ENCODE data around the gene KCP. TPM values are rescaled to one million over a fixed set of nuclear protein-coding genes. Genes with fewer than 3 reads are reported as not detected.

Gene KCP
- polyA plus RNA-seq, 1 donor from 2014 or later, result 0.31 TPM

- no peak for TF ChIP-seq CTCF (IDR thresholded peaks at IDR 0.05; ENCODE audit: poor library complexity, severe bottlenecking)
- no peak for TF ChIP-seq TAF1 (IDR thresholded peaks at IDR 0.05; ENCODE audit: low read depth)
- Histone ChIP-seq H3K27me3 (ENCODE audit: insufficient read depth, low read depth, low read length) (peaks cover 8% of the 10 kb centered on the region), H3K9ac (ENCODE audit: low read length) (no peak overlapping the region), H3K79me2 (replicated peaks; ENCODE audit: insufficient read depth, low read length) (no peaks in the 10 kb centered on the region), H2AFZ (ENCODE audit: low read depth, low read length) (no peak overlapping the region), H3K9me2 (ENCODE audit: insufficient read depth, low read length) (no peaks in the 10 kb centered on the region), H3K36me3 (ENCODE audit: insufficient read depth, low read length) (no peaks in the 10 kb centered on the region), H3K4me3 (ENCODE audit: low read length) (no peak overlapping the region), H4K20me1 (ENCODE audit: insufficient read depth) (no peaks in the 10 kb centered on the region), H3F3A (ENCODE audit: insufficient read depth, low read length, poor library complexity, severe bottlenecking) (no peaks in the 10 kb centered on the region), H3K27ac (ENCODE audit: low read length) (no peak overlapping the region), H3K9me3 (ENCODE audit: low read length) (no peaks in the 10 kb centered on the region), H3K4me2 (ENCODE audit: low read length) (no peak overlapping the region)
These were observed 74.5 kb downstream of the KCP start for GRCh38 chr7:128835790-128836641.

- Histone ChIP-seq H3K27ac (ENCODE audit: low read length) (no peak overlapping the region), H3K9ac (ENCODE audit: low read length) (no peak overlapping the region), H3K9me3 (ENCODE audit: low read length) (no peaks in the 10 kb centered on the region), H3K4me2 (ENCODE audit: low read length) (no peak overlapping the region), H3F3A (ENCODE audit: insufficient read depth, low read length, poor library complexity, severe bottlenecking) (no peaks in the 10 kb centered on the region), H3K36me3 (ENCODE audit: insufficient read depth, low read length) (no peaks in the 10 kb centered on the region), H3K4me3 (ENCODE audit: low read length) (no peak overlapping the region), H3K27me3 (ENCODE audit: insufficient read depth, low read depth, low read length) (peaks cover 16% of the 10 kb centered on the region), H2AFZ (ENCODE audit: low read depth, low read length) (no peak overlapping the region), H3K9me2 (ENCODE audit: insufficient read depth, low read length) (no peaks in the 10 kb centered on the region), H4K20me1 (ENCODE audit: insufficient read depth) (no peaks in the 10 kb centered on the region), H3K79me2 (replicated peaks; ENCODE audit: insufficient read depth, low read length) (no peaks in the 10 kb centered on the region)
- TF ChIP-seq RAD21 (conservative IDR thresholded peaks at IDR 0.05), result no peak
- no peak for TF ChIP-seq EZH2 (IDR thresholded peaks at IDR 0.05; ENCODE audit: borderline replicate concordance, insufficient read depth, low read length, poor library complexity, severe bottlenecking)
- no peak for TF ChIP-seq MXI1 (conservative IDR thresholded peaks at IDR 0.05; ENCODE audit: poor library complexity, severe bottlenecking)
- TF ChIP-seq CTCF (IDR thresholded peaks at IDR 0.05; ENCODE audit: poor library complexity, severe bottlenecking), result no peak
- TF ChIP-seq TAF1 (IDR thresholded peaks at IDR 0.05; ENCODE audit: low read depth), result no peak
- TF ChIP-seq POLR2AphosphoS5 (IDR thresholded peaks at IDR 0.05), result no peak
These were observed 75.2 kb downstream of the KCP start for GRCh38 chr7:128835231-128835751.

- no peak overlapping the region for H3K4me2 ChIP-seq (ENCODE audit: low read length)
- TF ChIP-seq, protein P1, sequence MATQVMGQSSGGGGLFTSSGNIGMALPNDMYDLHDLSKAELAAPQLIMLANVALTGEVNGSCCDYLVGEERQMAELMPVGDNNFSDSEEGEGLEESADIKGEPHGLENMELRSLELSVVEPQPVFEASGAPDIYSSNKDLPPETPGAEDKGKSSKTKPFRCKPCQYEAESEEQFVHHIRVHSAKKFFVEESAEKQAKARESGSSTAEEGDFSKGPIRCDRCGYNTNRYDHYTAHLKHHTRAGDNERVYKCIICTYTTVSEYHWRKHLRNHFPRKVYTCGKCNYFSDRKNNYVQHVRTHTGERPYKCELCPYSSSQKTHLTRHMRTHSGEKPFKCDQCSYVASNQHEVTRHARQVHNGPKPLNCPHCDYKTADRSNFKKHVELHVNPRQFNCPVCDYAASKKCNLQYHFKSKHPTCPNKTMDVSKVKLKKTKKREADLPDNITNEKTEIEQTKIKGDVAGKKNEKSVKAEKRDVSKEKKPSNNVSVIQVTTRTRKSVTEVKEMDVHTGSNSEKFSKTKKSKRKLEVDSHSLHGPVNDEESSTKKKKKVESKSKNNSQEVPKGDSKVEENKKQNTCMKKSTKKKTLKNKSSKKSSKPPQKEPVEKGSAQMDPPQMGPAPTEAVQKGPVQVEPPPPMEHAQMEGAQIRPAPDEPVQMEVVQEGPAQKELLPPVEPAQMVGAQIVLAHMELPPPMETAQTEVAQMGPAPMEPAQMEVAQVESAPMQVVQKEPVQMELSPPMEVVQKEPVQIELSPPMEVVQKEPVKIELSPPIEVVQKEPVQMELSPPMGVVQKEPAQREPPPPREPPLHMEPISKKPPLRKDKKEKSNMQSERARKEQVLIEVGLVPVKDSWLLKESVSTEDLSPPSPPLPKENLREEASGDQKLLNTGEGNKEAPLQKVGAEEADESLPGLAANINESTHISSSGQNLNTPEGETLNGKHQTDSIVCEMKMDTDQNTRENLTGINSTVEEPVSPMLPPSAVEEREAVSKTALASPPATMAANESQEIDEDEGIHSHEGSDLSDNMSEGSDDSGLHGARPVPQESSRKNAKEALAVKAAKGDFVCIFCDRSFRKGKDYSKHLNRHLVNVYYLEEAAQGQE (IDR thresholded peaks at IDR 0.05; ENCODE audit: borderline replicate concordance), result no peak
- no peak for TF ChIP-seq POLR2AphosphoS5 (IDR thresholded peaks at IDR 0.05)
- TF ChIP-seq TAF1 (IDR thresholded peaks at IDR 0.05; ENCODE audit: low read depth), result no peak
- TF ChIP-seq EZH2 (IDR thresholded peaks at IDR 0.05; ENCODE audit: borderline replicate concordance, insufficient read depth, low read length, poor library complexity, severe bottlenecking), result no peak
- TF ChIP-seq SMC3 (conservative IDR thresholded peaks at IDR 0.05; ENCODE audit: poor library complexity), result no peak
- TF ChIP-seq EP300 (conservative IDR thresholded peaks at IDR 0.05; ENCODE audit: poor library complexity, severe bottlenecking), result no peak
- no peak for TF ChIP-seq CTCF (IDR thresholded peaks at IDR 0.05; ENCODE audit: poor library complexity, severe bottlenecking)
- TF ChIP-seq MXI1 (conservative IDR thresholded peaks at IDR 0.05; ENCODE audit: poor library complexity, severe bottlenecking), result no peak
- no peak for TF ChIP-seq RAD21 (conservative IDR thresholded peaks at IDR 0.05)
- H2AFZ ChIP-seq (ENCODE audit: low read depth, low read length), result no peak overlapping the region
- H3K27me3 ChIP-seq (ENCODE audit: insufficient read depth, low read depth, low read length), result peaks cover 25% of the 10 kb centered on the region
- no peak overlapping the region for H3K9ac ChIP-seq (ENCODE audit: low read length)
- no peaks in the 10 kb centered on the region for H3K79me2 ChIP-seq (replicated peaks; ENCODE audit: insufficient read depth, low read length)
- no peaks in the 10 kb centered on the region for H3F3A ChIP-seq (ENCODE audit: insufficient read depth, low read length, poor library complexity, severe bottlenecking)
- no peak overlapping the region for H3K4me3 ChIP-seq (ENCODE audit: low read length)
- H3K36me3 ChIP-seq (ENCODE audit: insufficient read depth, low read length), result no peaks in the 10 kb centered on the region
- no peaks in the 10 kb centered on the region for H4K20me1 ChIP-seq (ENCODE audit: insufficient read depth)
- no peak overlapping the region for H3K27ac ChIP-seq (ENCODE audit: low read length)
- no peaks in the 10 kb centered on the region for H3K9me3 ChIP-seq (ENCODE audit: low read length)
- H3K9me2 ChIP-seq (ENCODE audit: insufficient read depth, low read length), result no peaks in the 10 kb centered on the region
These were observed 76.6 kb downstream of the KCP start for GRCh38 chr7:128833946-128834325.
